ENCODE results near the gene TRIM6.
"Not testable (repeated sequence)": the region's sequence is repeated elsewhere in the genome, so short reads cannot be mapped to it uniquely, and the experiment has no call there.

Gene TRIM6

GRCh38 chr11:5596607-5597201 lies at the start of gene TRIM6:
Gene TRIM6, plus strand, starts transcription at chr11:5596637. Its CDS starts 261 bp downstream, at chr11:5596898.
- DNase-seq: no peak

- no peak for DNase-seq
Measured at GRCh38 chr11:5547982-5548381, 48.5 kb upstream of the TRIM6 start.

- DNase-seq: no peak
Measured at GRCh38 chr11:5548440-5548839, 48.0 kb upstream of the TRIM6 start, which contains the start of gene OR52H1. Gene OR52H1, minus strand, starts transcription at chr11:5548540. Its CDS starts 3,035 bp downstream, at chr11:5545505.

GRCh38 chr11:5550440-5551095 lies 45.9 kb upstream of the TRIM6 start:
- DNase-seq: no peak

GRCh38 chr11:5553343-5553742 lies 43.1 kb upstream of the TRIM6 start:
- no peak for DNase-seq

- no peak for DNase-seq
Measured at GRCh38 chr11:5556596-5557188, 39.7 kb upstream of the TRIM6 start.

GRCh38 chr11:5557751-5558150 lies 38.7 kb upstream of the TRIM6 start:
- no peak for DNase-seq

GRCh38 chr11:5564259-5565019 lies 32.0 kb upstream of the TRIM6 start:
- DNase-seq: no peak

- DNase-seq: no peak
Measured at GRCh38 chr11:5574654-5575053, 21.8 kb upstream of the TRIM6 start.

GRCh38 chr11:5575152-5575551 lies 21.3 kb upstream of the TRIM6 start:
- DNase-seq: no peak

GRCh38 chr11:5577101-5577500 lies 19.3 kb upstream of the TRIM6 start:
- DNase-seq: no peak

GRCh38 chr11:5580577-5580976 lies 15.9 kb upstream of the TRIM6 start, which contains the start of gene OR52B6:
Gene OR52B6, plus strand, starts transcription at chr11:5580877. Its CDS starts 0 bp downstream, at chr11:5580877.
- no peak for DNase-seq

- no peak for DNase-seq
Measured at GRCh38 chr11:5581014-5581413, 15.4 kb upstream of the TRIM6 start.

GRCh38 chr11:5584458-5584857 lies 12.0 kb upstream of the TRIM6 start:
- not testable (repeated sequence) for DNase-seq

- not testable (repeated sequence) for DNase-seq
Measured at GRCh38 chr11:5589906-5590305, 6.5 kb upstream of the TRIM6 start.

- DNase-seq: no peak
Measured at GRCh38 chr11:5591613-5592012, 4.8 kb upstream of the TRIM6 start.

- DNase-seq: no peak
Measured at GRCh38 chr11:5592615-5593014, 3.8 kb upstream of the TRIM6 start.

GRCh38 chr11:5593146-5593545 lies 3.3 kb upstream of the TRIM6 start:
- DNase-seq: no peak

GRCh38 chr11:5597953-5598352 lies 1.5 kb downstream of the TRIM6 start:
- no peak for DNase-seq

- no peak for DNase-seq
Measured at GRCh38 chr11:5600374-5600851, 4.0 kb downstream of the TRIM6 start.

- DNase-seq: not testable (repeated sequence)
Measured at GRCh38 chr11:5602791-5603190, 6.4 kb downstream of the TRIM6 start.

GRCh38 chr11:5603326-5603725 lies 6.9 kb downstream of the TRIM6 start:
- DNase-seq: no peak

GRCh38 chr11:5604896-5605295 lies 8.5 kb downstream of the TRIM6 start:
- DNase-seq: no peak

All from NCI-H187 (cell line).